Ectodermal cell (in vitro differentiated cells): ENCODE measurements around the gene PSTPIP2.

ENCODE experiments used
- H3K27ac ChIP-seq: 2 replicates; pipeline ENCODE4 v1.7.0; 2013; ENCODE audit warnings: mild to moderate bottlenecking, low read depth, low read length; ENCODE audit not compliant: insufficient read depth, poor library complexity, severe bottlenecking
- H3K27me3 ChIP-seq: 2 replicates; pipeline ENCODE4 v1.7.0; 2013; ENCODE audit warnings: mild to moderate bottlenecking, low read length; ENCODE audit not compliant: insufficient read depth, control insufficient read depth, poor library complexity, severe bottlenecking
- H3K36me3 ChIP-seq: one replicate; pipeline ENCODE4 v1.7.0; 2013; ENCODE audit warnings: low read length; ENCODE audit not compliant: control insufficient read depth, insufficient read depth
- H3K4me1 ChIP-seq: one replicate; pipeline ENCODE4 v1.7.0; 2013; ENCODE audit warnings: low read length; ENCODE audit not compliant: control insufficient read depth, insufficient read depth
- H3K4me3 ChIP-seq: 2 replicates; pipeline ENCODE4 v1.7.0; 2013; ENCODE audit warnings: low read depth, low read length, control low read depth; ENCODE audit not compliant: insufficient read depth
- H3K9me3 ChIP-seq: 2 replicates; pipeline ENCODE4 v1.7.0; 2013; ENCODE audit warnings: mild to moderate bottlenecking, low read length, moderate library complexity; ENCODE audit not compliant: control insufficient read depth
- WGBS, 2 experiments: methylation state at CpG; one replicate each; pipeline ENCODE4 v1.1.7; 2013; ENCODE audit warnings: missing lambda C conversion rate in 2 of 2; 5-methylcytosine and 5-hydroxymethylcytosine counted together

PSTPIP2 gene

GRCh38 chr18:46070232-46070631 is 1.8 kb downstream of the PSTPIP2 start:
- H3K27me3 ChIP-seq: peaks cover 34% of the 10 kb centered on the region
- H3K9me3 ChIP-seq: no peaks in the 10 kb centered on the region
- no peak overlapping the region for H3K4me3 ChIP-seq
- WGBS, 2 experiments: 85 to 91% methylated on average over 6 of the region's 6 CpGs
- H3K4me1 ChIP-seq: no peaks in the 10 kb centered on the region
- no peaks in the 10 kb centered on the region for H3K36me3 ChIP-seq
- H3K27ac ChIP-seq: no peak overlapping the region

GRCh38 chr18:46069524-46069923 is 2.5 kb downstream of the PSTPIP2 start:
- Histone ChIP-seq H3K27me3 (peaks cover 34% of the 10 kb centered on the region), H3K27ac (no peak overlapping the region), H3K9me3 (no peaks in the 10 kb centered on the region), H3K4me3 (no peak overlapping the region), H3K36me3 (no peaks in the 10 kb centered on the region), H3K4me1 (no peaks in the 10 kb centered on the region)
- 92 to 93% methylated on average over 4 of the region's 4 CpGs for WGBS, 2 experiments

GRCh38 chr18:46068763-46069162 is 3.3 kb downstream of the PSTPIP2 start:
- Histone ChIP-seq H3K4me3 (no peak overlapping the region), H3K27ac (no peak overlapping the region), H3K9me3 (no peaks in the 10 kb centered on the region), H3K27me3 (peaks cover 34% of the 10 kb centered on the region), H3K36me3 (no peaks in the 10 kb centered on the region), H3K4me1 (no peaks in the 10 kb centered on the region)
- WGBS, 2 experiments: 72 to 82% methylated on average over 1 of the region's 1 CpG

GRCh38 chr18:46067438-46068007 is 4.5 kb downstream of the PSTPIP2 start:
- H3K27me3 ChIP-seq: peaks cover 24% of the 10 kb centered on the region
- H3K4me3 ChIP-seq: no peak overlapping the region
- H3K36me3 ChIP-seq: no peaks in the 10 kb centered on the region
- no peaks in the 10 kb centered on the region for H3K4me1 ChIP-seq
- no peaks in the 10 kb centered on the region for H3K9me3 ChIP-seq
- H3K27ac ChIP-seq: no peak overlapping the region
- WGBS, 2 experiments: 96 to 100% methylated on average over 4 to 5 of the region's 5 CpGs

GRCh38 chr18:46062781-46063180 is 9.3 kb downstream of the PSTPIP2 start:
- WGBS, 2 experiments: 92 to 93% methylated on average over 5 of the region's 5 CpGs

GRCh38 chr18:46061796-46062195 is 10.3 kb downstream of the PSTPIP2 start:
- Histone ChIP-seq H3K27me3 (no peaks in the 10 kb centered on the region), H3K36me3 (no peaks in the 10 kb centered on the region), H3K4me1 (no peaks in the 10 kb centered on the region), H3K9me3 (no peaks in the 10 kb centered on the region), H3K4me3 (no peak overlapping the region), H3K27ac (no peak overlapping the region)
- 91 to 96% methylated on average over 1 of the region's 1 CpG for WGBS, 2 experiments

More at GRCh38 chr18:46062781-46063180, 9.3 kb downstream of the PSTPIP2 start:
- Histone ChIP-seq H3K9me3 (no peaks in the 10 kb centered on the region), H3K36me3 (no peaks in the 10 kb centered on the region), H3K27me3 (no peaks in the 10 kb centered on the region), H3K4me3 (no peak overlapping the region), H3K4me1 (no peaks in the 10 kb centered on the region), H3K27ac (no peak overlapping the region)

GRCh38 chr18:46061387-46061786 is 10.7 kb downstream of the PSTPIP2 start:
- no peaks in the 10 kb centered on the region for H3K9me3 ChIP-seq
- no peaks in the 10 kb centered on the region for H3K4me1 ChIP-seq
- H3K4me3 ChIP-seq: no peak overlapping the region
- H3K36me3 ChIP-seq: no peaks in the 10 kb centered on the region
- no peak overlapping the region for H3K27ac ChIP-seq
- no peaks in the 10 kb centered on the region for H3K27me3 ChIP-seq
- WGBS, 2 experiments: 92 to 95% methylated on average over 3 of the region's 3 CpGs

GRCh38 chr18:46060359-46060841 is 11.7 kb downstream of the PSTPIP2 start:
- 92 to 94% methylated on average over 3 of the region's 3 CpGs for WGBS, 2 experiments
- Histone ChIP-seq H3K4me3 (no peak overlapping the region), H3K9me3 (no peaks in the 10 kb centered on the region), H3K27ac (no peak overlapping the region), H3K27me3 (no peaks in the 10 kb centered on the region), H3K4me1 (no peaks in the 10 kb centered on the region), H3K36me3 (no peaks in the 10 kb centered on the region)

- H3K36me3 ChIP-seq: no peaks in the 10 kb centered on the region
- H3K27ac ChIP-seq: no peak overlapping the region
- no peaks in the 10 kb centered on the region for H3K27me3 ChIP-seq
- H3K4me1 ChIP-seq: no peaks in the 10 kb centered on the region
- no peaks in the 10 kb centered on the region for H3K9me3 ChIP-seq
- WGBS, 2 experiments: 88 to 91% methylated on average over 4 of the region's 4 CpGs
- no peak overlapping the region for H3K4me3 ChIP-seq
Observed at GRCh38 chr18:46055838-46056230, 16.2 kb downstream of the PSTPIP2 start.

GRCh38 chr18:46054956-46055837 is 16.9 kb downstream of the PSTPIP2 start:
- Histone ChIP-seq H3K27me3 (no peaks in the 10 kb centered on the region), H3K4me1 (no peaks in the 10 kb centered on the region), H3K36me3 (no peaks in the 10 kb centered on the region), H3K4me3 (no peak overlapping the region), H3K9me3 (no peaks in the 10 kb centered on the region), H3K27ac (no peak overlapping the region)
- WGBS, 2 experiments: 87 to 92% methylated on average over 6 of the region's 6 CpGs
